ENCODE results near the gene ACBD4. TPM values are rescaled to one million over a fixed set of nuclear protein-coding genes. Genes with fewer than 3 reads are reported as not detected.
"Not testable (repeated sequence)": the region's sequence is repeated elsewhere in the genome, so short reads cannot be mapped to it uniquely, and the experiment has no call there.

Gene ACBD4
- total RNA-seq, 1 donor from 2014 or later, result 6.8 TPM

GRCh38 chr17:45123930-45124796, 11.3 kb upstream of the ACBD4 start:
- H3K27ac Mint-ChIP-seq, result no peak overlapping the region
- DNase-seq (ENCODE audit: low spot score), result no peak
- H3K4me2 ChIP-seq, result no peak overlapping the region

GRCh38 chr17:45124797-45125122, 10.7 kb upstream of the ACBD4 start:
- not testable (repeated sequence) for H3K79me2 ChIP-seq (ENCODE audit: low read depth)

More at GRCh38 chr17:45123930-45124796, 11.3 kb upstream of the ACBD4 start:
- Histone ChIP-seq H3K4me3 (no peak overlapping the region), H3F3A (ENCODE audit: low read depth) (peaks cover 9% of the 10 kb centered on the region), H3K27ac (no peak overlapping the region), H3K4me1 (peaks cover 11% of the 10 kb centered on the region), H3K36me3 (no peaks in the 10 kb centered on the region), H3K9me3 (ENCODE audit: low read depth) (no peaks in the 10 kb centered on the region), H3K9ac (no peak overlapping the region), H3K79me2 (ENCODE audit: low read depth) (no peaks in the 10 kb centered on the region), H4K20me1 (ENCODE audit: low read depth) (no peaks in the 10 kb centered on the region), H3K27me3 (no peaks in the 10 kb centered on the region), H2AFZ (replicated peaks) (no peak overlapping the region)
- H3K4me3 Mint-ChIP-seq, result no peak overlapping the region
- H3K36me3 Mint-ChIP-seq, result no peaks in the 10 kb centered on the region
- peaks cover 22% of the 10 kb centered on the region for H3K4me1 Mint-ChIP-seq
- no peaks in the 10 kb centered on the region for H3K9me3 Mint-ChIP-seq
- TF ChIP-seq CTCF (IDR thresholded peaks at IDR 0.05) (no peak), EZH2 (IDR thresholded peaks at IDR 0.05) (no peak), EZH2phosphoT487 (IDR thresholded peaks at IDR 0.05) (no peak)
- peaks cover 7% of the 10 kb centered on the region for H3K27me3 Mint-ChIP-seq (ENCODE audit: insufficient read depth, low read depth)

GRCh38 chr17:45125509-45125908, 10.0 kb upstream of the ACBD4 start:
- Histone ChIP-seq H3K27me3 (no peaks in the 10 kb centered on the region), H4K20me1 (ENCODE audit: low read depth) (no peaks in the 10 kb centered on the region), H3K9ac (no peak overlapping the region), H3K4me2 (no peak overlapping the region), H3K9me3 (ENCODE audit: low read depth) (no peaks in the 10 kb centered on the region), H3F3A (ENCODE audit: low read depth) (peaks cover 13% of the 10 kb centered on the region), H3K79me2 (ENCODE audit: low read depth) (no peaks in the 10 kb centered on the region), H3K4me3 (no peak overlapping the region), H3K4me1 (peaks cover 11% of the 10 kb centered on the region), H3K36me3 (no peaks in the 10 kb centered on the region), H3K27ac (no peak overlapping the region), H2AFZ (replicated peaks) (no peak overlapping the region)
- H3K27ac Mint-ChIP-seq, result no peak overlapping the region
- no peaks in the 10 kb centered on the region for H3K36me3 Mint-ChIP-seq
- peak overlapping the region; percentile 25 for H3K4me3 Mint-ChIP-seq
- peaks cover 29% of the 10 kb centered on the region for H3K4me1 Mint-ChIP-seq
- H3K27me3 Mint-ChIP-seq (ENCODE audit: insufficient read depth, low read depth), result peaks cover 8% of the 10 kb centered on the region
- no peak for DNase-seq (ENCODE audit: low spot score)
- no peaks in the 10 kb centered on the region for H3K9me3 Mint-ChIP-seq
- TF ChIP-seq EZH2 (IDR thresholded peaks at IDR 0.05), result no peak
- no peak for TF ChIP-seq EZH2phosphoT487 (IDR thresholded peaks at IDR 0.05)
- TF ChIP-seq CTCF (IDR thresholded peaks at IDR 0.05), result no peak

More at GRCh38 chr17:45124797-45125122, 10.7 kb upstream of the ACBD4 start:
- H3K4me3 Mint-ChIP-seq; DNase-seq (ENCODE audit: low spot score); H3K9me3 Mint-ChIP-seq; H3K36me3 ChIP-seq; H3K4me2 ChIP-seq; H3K27ac Mint-ChIP-seq; H3K4me3 ChIP-seq; H3K36me3 Mint-ChIP-seq; H3K27me3 Mint-ChIP-seq (ENCODE audit: insufficient read depth, low read depth); H4K20me1 ChIP-seq (ENCODE audit: low read depth); H3K27me3 ChIP-seq; H3K27ac ChIP-seq; H3K9ac ChIP-seq; H3K9me3 ChIP-seq (ENCODE audit: low read depth); H2AFZ ChIP-seq (replicated peaks): not testable (repeated sequence)
- Histone ChIP-seq H3K4me1 (peaks cover 11% of the 10 kb centered on the region), H3F3A (ENCODE audit: low read depth) (peaks cover 13% of the 10 kb centered on the region)
- peaks cover 28% of the 10 kb centered on the region for H3K4me1 Mint-ChIP-seq

- no peak for TF ChIP-seq EZH2 (IDR thresholded peaks at IDR 0.05)
- TF ChIP-seq EZH2phosphoT487 (IDR thresholded peaks at IDR 0.05), result no peak
- TF ChIP-seq CTCF (IDR thresholded peaks at IDR 0.05), result no peak
- DNase-seq (ENCODE audit: low spot score), result no peak
- no peak overlapping the region for H3K27ac Mint-ChIP-seq
- Histone ChIP-seq H3K27ac (no peak overlapping the region), H4K20me1 (ENCODE audit: low read depth) (peaks cover 5% of the 10 kb centered on the region), H3K9me3 (ENCODE audit: low read depth) (no peaks in the 10 kb centered on the region), H3K36me3 (no peaks in the 10 kb centered on the region), H2AFZ (replicated peaks) (no peak overlapping the region), H3K4me3 (no peak overlapping the region), H3K9ac (no peak overlapping the region), H3K27me3 (no peaks in the 10 kb centered on the region), H3K4me1 (peaks cover 11% of the 10 kb centered on the region), H3K4me2 (no peak overlapping the region), H3K79me2 (ENCODE audit: low read depth) (no peaks in the 10 kb centered on the region), H3F3A (ENCODE audit: low read depth) (peaks cover 16% of the 10 kb centered on the region)
- H3K4me3 Mint-ChIP-seq, result no peak overlapping the region
- H3K36me3 Mint-ChIP-seq, result no peaks in the 10 kb centered on the region
- H3K4me1 Mint-ChIP-seq, result peaks cover 29% of the 10 kb centered on the region
- H3K27me3 Mint-ChIP-seq (ENCODE audit: insufficient read depth, low read depth), result peaks cover 14% of the 10 kb centered on the region
- H3K9me3 Mint-ChIP-seq, result no peaks in the 10 kb centered on the region
Measured at GRCh38 chr17:45127207-45127547, 8.3 kb upstream of the ACBD4 start.
